ENCODE results near the gene NPPB.
"Not testable (repeated sequence)": the region's sequence is repeated elsewhere in the genome, so short reads cannot be mapped to it uniquely, and the experiment has no call there.

NPPB gene
- long read RNA-seq, result 0 reads

- no peak within 1 kb of the TSS for H3K4me3 ChIP-seq (replicated peaks; ENCODE audit: insufficient read depth, low read length)
These were observed at the start of gene NPPB for GRCh38 chr1:11858613-11858967. TSS of gene NPPB (minus strand) at chr1:11858945. CDS start at chr1:11858833, 112 bp downstream.

GRCh38 chr1:11908095-11908675, 49.4 kb upstream of the NPPB start:
- Histone ChIP-seq H3K4me3 (replicated peaks; ENCODE audit: insufficient read depth, low read length) (peak overlapping the region; percentile 61), H3K27me3 (ENCODE audit: insufficient read depth, poor library complexity, severe bottlenecking) (no peaks in the 10 kb centered on the region), H3K27ac (replicated peaks) (peak overlapping the region; percentile 100)
- DNase-seq (ENCODE audit: low read depth in 1 of 2, low spot score in 1 of 2), result peak; percentile 88 to 89
- peak; percentile 66; the same call in 1 of the 2 replicates for TF ChIP-seq GABPA (IDR thresholded peaks at IDR 0.05; ENCODE audit: low read depth)
- TF ChIP-seq REST (IDR thresholded peaks at IDR 0.05; ENCODE audit: insufficient replicate concordance, low read depth), result peak; percentile 49
- no peak for TF ChIP-seq CTCF (IDR thresholded peaks at IDR 0.05; ENCODE audit: insufficient read depth, low read length)
- peak; percentile 100 for TF ChIP-seq POLR2AphosphoS5 (IDR thresholded peaks at IDR 0.05; ENCODE audit: low read depth)

More at GRCh38 chr1:11858613-11858967, at the start of gene NPPB:
- H3K27me3 ChIP-seq (ENCODE audit: insufficient read depth, poor library complexity, severe bottlenecking), result peaks cover 18% of the 10 kb centered on the region
- H3K27ac ChIP-seq (replicated peaks), result no peak within 1 kb of the TSS
- no peak for TF ChIP-seq SPI1 (IDR thresholded peaks at IDR 0.05; ENCODE audit: borderline replicate concordance, low read depth)
- DNase-seq (ENCODE audit: low read depth in 1 of 2, low spot score in 1 of 2), result no peak

- Histone ChIP-seq H3K4me3 (replicated peaks; ENCODE audit: insufficient read depth, low read length) (no peak overlapping the region), H3K27me3 (ENCODE audit: insufficient read depth, poor library complexity, severe bottlenecking) (no peaks in the 10 kb centered on the region), H3K27ac (replicated peaks) (peak overlapping the region; percentile 100)
- no peak for TF ChIP-seq POLR2AphosphoS5 (IDR thresholded peaks at IDR 0.05; ENCODE audit: low read depth)
- peak; percentile 92 for TF ChIP-seq CTCF (IDR thresholded peaks at IDR 0.05; ENCODE audit: insufficient read depth, low read length)
- DNase-seq (ENCODE audit: low read depth in 1 of 2, low spot score in 1 of 2), result peak; percentile 89 to 95
These were observed 48.7 kb upstream of the NPPB start for GRCh38 chr1:11907275-11908094.

- no peak for TF ChIP-seq CTCF (IDR thresholded peaks at IDR 0.05; ENCODE audit: insufficient read depth, low read length)
- no peak overlapping the region for H3K27ac ChIP-seq (replicated peaks)
- H3K4me3 ChIP-seq (replicated peaks; ENCODE audit: insufficient read depth, low read length), result no peak overlapping the region
- DNase-seq (ENCODE audit: low read depth in 1 of 2, low spot score in 1 of 2), result no peak
- H3K27me3 ChIP-seq (ENCODE audit: insufficient read depth, poor library complexity, severe bottlenecking), result no peaks in the 10 kb centered on the region
These were observed 48.1 kb upstream of the NPPB start for GRCh38 chr1:11906870-11907269.

GRCh38 chr1:11904978-11905377, 46.2 kb upstream of the NPPB start:
- Histone ChIP-seq H3K27ac (replicated peaks) (no peak overlapping the region), H3K4me3 (replicated peaks; ENCODE audit: insufficient read depth, low read length) (no peak overlapping the region), H3K27me3 (ENCODE audit: insufficient read depth, poor library complexity, severe bottlenecking) (no peaks in the 10 kb centered on the region)
- TF ChIP-seq GABPA (IDR thresholded peaks at IDR 0.05; ENCODE audit: low read depth), result no peak
- TF ChIP-seq SPI1 (IDR thresholded peaks at IDR 0.05; ENCODE audit: borderline replicate concordance, low read depth), result no peak
- no peak for TF ChIP-seq POLR2AphosphoS5 (IDR thresholded peaks at IDR 0.05; ENCODE audit: low read depth)
- no peak for TF ChIP-seq CTCF (IDR thresholded peaks at IDR 0.05; ENCODE audit: insufficient read depth, low read length)
- TF ChIP-seq REST (IDR thresholded peaks at IDR 0.05; ENCODE audit: insufficient replicate concordance, low read depth), result no peak
- no peak for DNase-seq (ENCODE audit: low read depth in 1 of 2, low spot score in 1 of 2)

GRCh38 chr1:11904156-11904555, 45.4 kb upstream of the NPPB start:
- not testable (repeated sequence) for H3K4me3 ChIP-seq (replicated peaks; ENCODE audit: insufficient read depth, low read length); H3K27me3 ChIP-seq (ENCODE audit: insufficient read depth, poor library complexity, severe bottlenecking); DNase-seq (ENCODE audit: low read depth in 1 of 2, low spot score in 1 of 2); H3K27ac ChIP-seq (replicated peaks)
